GM10266 (cell line): Measurements from ENCODE around the gene PRCD.

Experiments used
- DNase-seq: peaks from one replicate; pipeline ENCODE4 v3.0.0; 2012; ENCODE audit errors: extremely low spot score
- CTCF ChIP-seq: IDR thresholded peaks from 2 replicates; pipeline ENCODE4 v1.5.1; 2012; ENCODE audit warnings: mild to moderate bottlenecking, low read depth; ENCODE audit not compliant: control insufficient read depth, insufficient read depth; ENCODE audit errors: missing control alignments

PRCD gene

DNA sequence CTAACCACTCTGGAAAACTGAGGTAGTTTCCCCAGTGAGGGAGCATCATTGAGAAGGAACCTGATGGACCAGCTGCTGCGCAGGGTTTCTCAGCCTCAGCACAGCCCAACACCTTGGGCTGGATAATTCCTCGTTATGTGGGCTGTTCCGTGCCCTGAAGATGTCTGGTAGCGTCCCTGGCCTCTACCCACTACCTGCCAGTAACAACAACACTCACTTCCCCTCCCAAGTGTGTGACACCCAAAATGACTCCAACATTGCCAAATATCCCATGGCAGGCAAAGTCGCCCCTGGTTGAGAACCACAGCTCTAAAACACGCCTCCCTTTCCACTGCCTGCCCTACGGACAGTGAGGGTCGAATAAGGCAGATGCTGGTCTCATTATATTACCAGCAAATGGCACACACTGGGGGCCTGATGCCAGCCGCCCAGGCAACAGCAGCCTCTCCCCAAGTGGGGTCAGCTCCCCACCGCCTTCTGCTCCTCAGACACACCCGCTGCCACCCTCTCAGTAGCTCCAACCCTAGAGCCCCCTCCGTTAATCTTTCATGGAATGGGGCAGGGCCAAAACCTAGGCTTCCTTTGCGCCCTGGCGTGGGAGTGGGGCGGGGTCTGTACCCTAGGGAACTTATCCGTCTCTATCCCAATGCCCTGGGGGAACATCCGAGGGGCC lies 39.6 kb upstream of the PRCD start:
- no peak for DNase-seq
- TF ChIP-seq CTCF, result no peak

- TF ChIP-seq CTCF, result no peak
- no peak for DNase-seq
These were observed 39.2 kb upstream of the PRCD start for GRCh38 chr17:76500747-76501017.

DNA sequence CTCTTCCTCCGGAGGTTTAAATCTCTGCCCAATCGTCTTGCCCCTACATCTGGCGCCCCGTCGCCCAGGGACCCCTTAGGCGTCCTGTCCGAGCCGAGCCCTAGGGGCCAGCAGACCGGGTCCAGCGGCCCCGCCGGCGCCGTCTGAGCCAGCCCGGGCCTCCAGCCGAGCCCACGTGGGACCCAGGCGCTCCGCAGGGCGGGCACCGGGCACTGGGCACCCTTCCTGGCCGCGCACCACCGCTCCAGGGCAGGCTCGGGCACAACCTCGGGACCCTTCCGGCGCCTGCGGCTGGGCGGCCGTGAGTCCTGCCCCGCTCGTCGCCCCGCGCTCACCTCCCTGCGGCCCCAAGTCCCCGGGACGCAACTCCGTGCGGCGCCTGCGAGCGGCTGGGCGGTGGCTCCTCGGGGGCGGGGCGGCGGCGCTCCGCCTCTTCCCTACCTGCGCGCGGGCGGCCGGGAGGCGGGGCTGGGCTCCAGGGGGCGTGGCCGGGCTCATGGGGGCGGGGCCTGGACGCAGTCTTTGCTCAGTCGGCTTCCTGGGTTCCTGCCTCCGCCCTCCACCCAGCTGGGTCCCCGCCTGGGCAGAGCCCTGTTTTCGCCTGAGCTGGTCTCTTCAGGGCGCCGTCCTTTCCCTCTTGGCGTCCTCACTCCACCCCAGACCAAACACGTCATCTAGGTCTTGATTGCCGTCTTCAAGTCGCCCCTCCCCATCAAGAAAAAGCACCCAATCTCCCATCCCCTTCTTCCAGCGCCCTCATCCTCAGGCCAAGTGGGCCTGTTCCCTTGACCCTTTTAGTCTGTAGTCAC lies 38.6 kb upstream of the PRCD start, which contains the start of gene RHBDF2:
TSS of gene RHBDF2 (minus strand) at position 406 of the 809 bp plus-strand sequence. CDS start 19,899 bp downstream, outside the sequence.
- no peak for TF ChIP-seq CTCF
- DNase-seq, result peak; percentile 97

- TF ChIP-seq CTCF, result no peak
- DNase-seq, result no peak
These were observed 38.0 kb upstream of the PRCD start for GRCh38 chr17:76501827-76502307.

DNA sequence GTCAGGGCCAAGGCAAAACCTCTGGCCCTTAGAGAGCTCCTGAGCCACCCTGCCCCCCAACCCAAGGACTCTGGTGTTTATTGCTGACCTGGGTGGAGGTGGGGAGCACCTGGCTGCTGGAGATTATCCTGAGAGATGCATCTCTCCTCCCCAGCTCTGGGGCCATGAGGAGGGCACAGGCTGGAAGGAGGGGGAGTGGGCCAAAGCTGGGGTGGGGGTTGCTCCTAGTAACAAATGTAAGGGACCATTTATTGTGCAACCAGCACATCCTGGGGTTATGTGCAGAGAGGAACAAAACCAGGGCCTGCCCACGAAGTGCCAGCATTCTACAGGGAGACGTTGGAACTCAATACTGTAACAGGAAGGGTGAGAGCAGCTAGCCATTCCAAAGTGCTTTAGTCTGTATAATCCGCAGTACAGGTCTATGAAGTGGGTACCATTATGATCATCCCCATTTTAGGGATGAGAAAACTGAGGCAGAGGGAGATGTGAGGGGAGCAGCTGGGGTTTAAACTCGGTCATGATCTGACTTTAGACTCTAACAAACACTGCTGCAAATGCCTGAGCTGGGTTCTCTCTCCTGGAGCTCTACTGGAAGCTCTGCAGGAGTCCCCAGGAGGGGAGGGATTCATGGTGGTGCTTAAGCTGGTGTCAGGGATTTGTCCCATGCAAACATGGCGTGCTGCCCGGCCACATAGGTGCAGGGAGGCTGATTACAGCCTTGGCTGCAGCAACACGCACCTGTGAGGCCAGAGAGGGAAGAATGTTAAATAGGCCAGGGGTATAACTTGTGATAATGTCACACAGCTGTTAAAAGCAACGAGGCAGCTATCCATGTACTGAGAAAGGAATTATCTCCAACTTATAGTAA lies 37.3 kb upstream of the PRCD start:
- DNase-seq, result no peak
- TF ChIP-seq CTCF, result no peak

GRCh38 chr17:76504117-76504516 lies 35.7 kb upstream of the PRCD start:
- DNase-seq, result no peak
- no peak for TF ChIP-seq CTCF
